DMS114 treated with DMSO at 0.1 percent for 48 hours (cell line): ENCODE data around the gene ATP13A1.
"Not testable (repeated sequence)": the region's sequence is repeated elsewhere in the genome, so short reads cannot be mapped to it uniquely, and the experiment has no call there.

Source experiments
- DNase-seq: peaks from one replicate; lab custom pipeline; 2025; ENCODE audit not compliant: unreplicated experiment; lab: John Stamatoyannopoulos, UW

ATP13A1 gene

GRCh38 chr19:19663256-19664120, at the start of gene ATP13A1:
TSS of gene ATP13A1 (minus strand) at chr19:19663676. CDS start at chr19:19663666, 10 bp downstream.
- DNase-seq: peak; percentile 98

- no peak for DNase-seq
Observed at GRCh38 chr19:19711934-19712828, 48.7 kb upstream of the ATP13A1 start.

GRCh38 chr19:19711306-19711933, 47.9 kb upstream of the ATP13A1 start:
- no peak for DNase-seq

- no peak for DNase-seq
Observed at GRCh38 chr19:19710506-19710905, 47.0 kb upstream of the ATP13A1 start.

GRCh38 chr19:19704836-19705235, 41.4 kb upstream of the ATP13A1 start:
- no peak for DNase-seq

GRCh38 chr19:19700493-19700892, 37.0 kb upstream of the ATP13A1 start:
- not testable (repeated sequence) for DNase-seq

- DNase-seq: no peak
Observed at GRCh38 chr19:19697589-19697988, 34.1 kb upstream of the ATP13A1 start.

- DNase-seq: no peak
Observed at GRCh38 chr19:19696386-19696785, 32.9 kb upstream of the ATP13A1 start.

GRCh38 chr19:19691683-19692082, 28.2 kb upstream of the ATP13A1 start:
- no peak for DNase-seq

GRCh38 chr19:19689023-19689422, 25.5 kb upstream of the ATP13A1 start:
- DNase-seq: not testable (repeated sequence)

- DNase-seq: no peak
Observed at GRCh38 chr19:19687090-19687489, 23.6 kb upstream of the ATP13A1 start.

GRCh38 chr19:19686580-19686979, 23.1 kb upstream of the ATP13A1 start:
- no peak for DNase-seq

- not testable (repeated sequence) for DNase-seq
Observed at GRCh38 chr19:19686119-19686518, 22.6 kb upstream of the ATP13A1 start.

- no peak for DNase-seq
Observed at GRCh38 chr19:19679176-19680073, 15.9 kb upstream of the ATP13A1 start.

GRCh38 chr19:19677579-19677978, 14.1 kb upstream of the ATP13A1 start:
- DNase-seq: no peak

- DNase-seq: no peak
Observed at GRCh38 chr19:19674315-19674714, 10.8 kb upstream of the ATP13A1 start.

- no peak for DNase-seq
Observed at GRCh38 chr19:19672816-19673215, 9.3 kb upstream of the ATP13A1 start.

GRCh38 chr19:19670070-19670551, 6.6 kb upstream of the ATP13A1 start:
- DNase-seq: no peak

GRCh38 chr19:19668230-19669012, 4.9 kb upstream of the ATP13A1 start, which contains the start of gene ZNF101:
TSS of gene ZNF101 (plus strand) at chr19:19668839. CDS start at chr19:19668964, 125 bp downstream.
- peak; percentile 87 for DNase-seq
